Measurements from ENCODE around the gene PPFIA2.

DNA sequence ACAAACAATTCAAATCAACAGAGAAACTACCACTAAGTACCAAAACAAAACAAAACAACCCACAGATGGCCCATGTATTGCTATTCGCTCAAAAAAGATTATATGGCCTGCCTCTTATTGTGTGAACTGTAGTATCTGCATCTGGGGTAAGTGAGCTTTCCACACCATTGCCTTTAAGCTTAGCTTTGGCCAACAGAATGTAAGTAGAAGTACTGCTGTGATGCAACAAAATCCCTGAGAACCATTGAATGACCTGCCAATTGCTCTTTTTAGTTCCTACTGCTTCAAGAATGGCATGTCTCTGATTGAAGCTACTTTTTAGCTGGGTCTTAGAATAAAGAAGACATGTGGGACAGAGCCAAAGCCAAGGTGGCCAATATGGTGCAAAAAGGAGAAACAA lies 32.5 kb downstream of the PPFIA2 start:
- TF ChIP-seq, protein P1, sequence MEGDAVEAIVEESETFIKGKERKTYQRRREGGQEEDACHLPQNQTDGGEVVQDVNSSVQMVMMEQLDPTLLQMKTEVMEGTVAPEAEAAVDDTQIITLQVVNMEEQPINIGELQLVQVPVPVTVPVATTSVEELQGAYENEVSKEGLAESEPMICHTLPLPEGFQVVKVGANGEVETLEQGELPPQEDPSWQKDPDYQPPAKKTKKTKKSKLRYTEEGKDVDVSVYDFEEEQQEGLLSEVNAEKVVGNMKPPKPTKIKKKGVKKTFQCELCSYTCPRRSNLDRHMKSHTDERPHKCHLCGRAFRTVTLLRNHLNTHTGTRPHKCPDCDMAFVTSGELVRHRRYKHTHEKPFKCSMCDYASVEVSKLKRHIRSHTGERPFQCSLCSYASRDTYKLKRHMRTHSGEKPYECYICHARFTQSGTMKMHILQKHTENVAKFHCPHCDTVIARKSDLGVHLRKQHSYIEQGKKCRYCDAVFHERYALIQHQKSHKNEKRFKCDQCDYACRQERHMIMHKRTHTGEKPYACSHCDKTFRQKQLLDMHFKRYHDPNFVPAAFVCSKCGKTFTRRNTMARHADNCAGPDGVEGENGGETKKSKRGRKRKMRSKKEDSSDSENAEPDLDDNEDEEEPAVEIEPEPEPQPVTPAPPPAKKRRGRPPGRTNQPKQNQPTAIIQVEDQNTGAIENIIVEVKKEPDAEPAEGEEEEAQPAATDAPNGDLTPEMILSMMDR (IDR thresholded peaks at IDR 0.05): no peak
- no peak for TF ChIP-seq ZFX (IDR thresholded peaks at IDR 0.05; ENCODE audit: borderline replicate concordance)
